HepG2 (cell line): Measurements from ENCODE around the gene WDR31. TPM values are rescaled to one million over a fixed set of nuclear protein-coding genes. Genes with fewer than 3 reads are reported as not detected.

Source experiments
- ATAC-seq: fragments of 200-7000 bp; cut with Tn5 transposase; 3 replicates; pipeline ENCODE4 v1.9.1; 2020; ENCODE audit warnings: mild to moderate bottlenecking, moderate library complexity
- BruUV-seq: library from RNA; stranded (reverse); fragments of 400-500 nt; replicated peaks from 2 replicates; lab custom pipeline; 2021; lab: Mats Ljungman, UMichigan
- CTCF ChIA-PET: fragments of 300-600 bp; formaldehyde crosslinking; extraction: SDS; loops from one replicate; lab custom pipeline; 2021; ENCODE audit warnings: low total read pairs, inconsistent platforms, low intra/inter-chr PET ratio; lab: Yijun Ruan, JAX
- POLR2A ChIA-PET: fragments of 350-600 bp; sonication (Branson Sonifier 250); formaldehyde crosslinking; loops from one replicate; lab custom pipeline; 2020; ENCODE audit warnings: antibody characterized with exemption, inconsistent platforms; lab: Yijun Ruan, JAX
- DNase-seq: peaks from one replicate; pipeline ENCODE4 v3.0.0-alpha.2; 2015; ENCODE audit warnings: low spot score
- FAIRE-seq: peaks from 3 replicates; lab custom pipeline; 2011; peaks lifted over from hg19 to GRCh38; lab: Jason Lieb, UNC
- H2AFZ ChIP-seq: one replicate; pipeline ENCODE4 v1.6.1; 2011; ENCODE audit warnings: low read length, inconsistent platforms
- H3K27ac ChIP-seq: fragments of 300-600 bp; 3 replicates; pipeline ENCODE4 v1.8.0; 2011; ENCODE audit warnings: mixed run types, mild to moderate bottlenecking, mixed read lengths, low read length, inconsistent platforms; ENCODE audit not compliant: insufficient read depth; ENCODE audit errors: extremely low read length
- H3K27me3 ChIP-seq, 2 experiments: fragments of 200-600 bp in 1 of 2; 2 replicates in 1 of 2; 3 replicates in 1 of 2; pipeline versions ENCODE4 v1.6.0 to v1.8.0; 2011; ENCODE audit warnings: low read length in 2 of 2, mild to moderate bottlenecking in 2 of 2, moderate library complexity in 2 of 2, inconsistent platforms in 1 of 2; ENCODE audit not compliant: insufficient read depth in 2 of 2, control insufficient read depth in 1 of 2
- H3K36me3 ChIP-seq, 2 experiments: fragments of 200-600 bp in 1 of 2; replicated peaks in 1 of 2; 2 replicates in 1 of 2; 3 replicates in 1 of 2; pipeline versions ENCODE4 v1.5.1 to v1.8.0; 2011; ENCODE audit warnings: low read length in 2 of 2, inconsistent platforms in 1 of 2; ENCODE audit not compliant: insufficient read depth in 2 of 2, control insufficient read depth in 1 of 2
- H3K4me1 ChIP-seq: 2 replicates; pipeline ENCODE4 v1.5.1; 2012; ENCODE audit warnings: low read length, inconsistent platforms; ENCODE audit not compliant: insufficient read depth
- H3K4me2 ChIP-seq: 2 replicates; pipeline ENCODE4 v1.6.0; 2011; ENCODE audit warnings: low read depth, low read length, inconsistent platforms
- H3K4me3 ChIP-seq, 3 experiments: fragments of 200-600 bp in 1 of 3; sonication (generic), shearing (Covaris generic) in 1 of 3; replicated peaks in 1 of 3; 2 replicates each; pipeline ENCODE4 v1.5.1; 2011 to 2016; ENCODE audit warnings: low read length in 3 of 3, inconsistent platforms in 2 of 3, low read depth in 2 of 3, mild to moderate bottlenecking in 2 of 3, control low read depth in 1 of 3, mixed read lengths in 1 of 3; ENCODE audit not compliant: insufficient read depth in 1 of 3
- H3K79me2 ChIP-seq: one replicate; pipeline ENCODE4 v1.6.1; 2011; ENCODE audit warnings: low read length, inconsistent platforms; ENCODE audit not compliant: insufficient read depth
- H3K9ac ChIP-seq: 2 replicates; pipeline ENCODE4 v1.6.0; 2011; ENCODE audit warnings: mild to moderate bottlenecking, low read depth, low read length, inconsistent platforms; ENCODE audit not compliant: insufficient read depth
- H3K9me3 ChIP-seq: 2 replicates; pipeline ENCODE4 v1.5.1; 2012; ENCODE audit warnings: mild to moderate bottlenecking, low read length
- H4K20me1 ChIP-seq: 2 replicates; pipeline ENCODE4 v1.6.0; 2011; ENCODE audit warnings: inconsistent platforms, mild to moderate bottlenecking, low read length, moderate library complexity; ENCODE audit not compliant: insufficient read depth
- ATF7-NPFF ChIP-seq: sonication (generic); formaldehyde crosslinking; IDR thresholded peaks from 2 replicates; pipeline ENCODE4 v1.8.1; 2023; ENCODE audit warnings: mild to moderate bottlenecking, low read depth, missing genetic modification reagents, moderate library complexity
- CCDC6 ChIP-seq: sonication (generic); formaldehyde crosslinking; IDR thresholded peaks from 2 replicates; pipeline ENCODE4 v1.8.1; 2022; ENCODE audit warnings: mild to moderate bottlenecking, missing genetic modification reagents, moderate library complexity
- DR1 ChIP-seq: sonication (generic); formaldehyde crosslinking; IDR thresholded peaks from 2 replicates; pipeline ENCODE4 v1.8.0; 2021; ENCODE audit warnings: mild to moderate bottlenecking, missing genetic modification reagents, inconsistent platforms
- SALL2 ChIP-seq: sonication (generic); formaldehyde crosslinking; IDR thresholded peaks from 2 replicates; pipeline ENCODE4 v1.8.1; 2023; ENCODE audit warnings: mild to moderate bottlenecking, missing genetic modification reagents, inconsistent platforms
- SRSF4 ChIP-seq: fragments of 200-400 bp; formaldehyde crosslinking; IDR thresholded peaks from one replicate; pipeline ENCODE4 v1.6.1; 2018; ENCODE audit warnings: mild to moderate bottlenecking, low read depth, low read length, moderate library complexity; ENCODE audit not compliant: poor library complexity, severe bottlenecking
- THYN1 ChIP-seq: sonication (generic); formaldehyde crosslinking; IDR thresholded peaks from 2 replicates; pipeline ENCODE4 v1.8.1; 2023; ENCODE audit warnings: low read depth, mild to moderate bottlenecking, moderate library complexity, missing genetic modification reagents, borderline replicate concordance
- ZNF142 ChIP-seq: sonication (generic); formaldehyde crosslinking; IDR thresholded peaks from 2 replicates; pipeline ENCODE4 v1.4.0; 2020; ENCODE audit warnings: missing genetic modification reagents
- ZNF232 ChIP-seq: sonication (generic); formaldehyde crosslinking; IDR thresholded peaks from 2 replicates; pipeline ENCODE4 v1.4.0; 2020; ENCODE audit warnings: missing genetic modification reagents, borderline replicate concordance
- ZNF296 ChIP-seq: sonication (generic); formaldehyde crosslinking; conservative IDR thresholded peaks from 2 replicates; pipeline ENCODE4 v1.5.0; 2020; ENCODE audit warnings: mild to moderate bottlenecking, missing genetic modification reagents
- ZNF512B ChIP-seq: sonication (generic); formaldehyde crosslinking; IDR thresholded peaks from 2 replicates; pipeline ENCODE4 v1.5.1; 2020; ENCODE audit warnings: missing genetic modification reagents, mild to moderate bottlenecking, borderline replicate concordance
- ZNF629 ChIP-seq: sonication (generic); formaldehyde crosslinking; conservative IDR thresholded peaks from 2 replicates; pipeline ENCODE4 v1.5.0; 2020; ENCODE audit warnings: missing genetic modification reagents
- ZNF746 ChIP-seq: sonication (generic); formaldehyde crosslinking; IDR thresholded peaks from 2 replicates; pipeline ENCODE4 v1.8.0; 2022; ENCODE audit warnings: mild to moderate bottlenecking, missing genetic modification reagents
- ZNF761 ChIP-seq: sonication (generic); formaldehyde crosslinking; conservative IDR thresholded peaks from 2 replicates; pipeline ENCODE4 v1.4.0; 2020; ENCODE audit warnings: mild to moderate bottlenecking, missing genetic modification reagents
- WGBS: methylation state at CpG from one replicate; pipeline ENCODE4 v1.1.6; 2017; ENCODE audit warnings: low lambda C conversion rate; 5-methylcytosine and 5-hydroxymethylcytosine counted together
- in situ Hi-C: cut with HindIII; loops from 2 replicates; pipeline ENCODE4 v1.10.0; 2017; ENCODE audit warnings: low pct_unique_long_range_greater_than_20kb; ENCODE audit not compliant: extremely low pct_ligation_motif_present
- intact Hi-C: fragments of 100-400 bp; cut with micrococcal nuclease; formaldehyde crosslinking; loops from one replicate; pipeline ENCODE4 v1.10.0; 2022; ENCODE audit not compliant: unreplicated experiment
- polyA plus RNA-seq, 8 experiments: library from polyadenylated mRNA; depleted of rRNA in 3 of 8; stranded (reverse) in 7 of 8; unstranded in 1 of 8; fragments of >200 nt; fragmentation: Illumina TruSeq in 4 of 8; extraction: Trizol in 4 of 8; gene quantifications; 2 replicates each; pipeline versions ENCODE4 v1.2.1 to v1.2.3, GENCODE V29; 2011 to 2016; ENCODE audit warnings: low read depth in 4 of 8, missing spikeins in 1 of 8, mixed read lengths in 1 of 8; ENCODE audit not compliant: insufficient read depth in 1 of 8
- total RNA-seq, 5 experiments: library from RNA; depleted of rRNA; stranded (reverse); fragments of >200 nt; fragmentation: Illumina TruSeq; extraction: Trizol; gene quantifications; 2 replicates each; pipeline ENCODE4 v1.2.3, GENCODE V29; 2016; ENCODE audit warnings: low read depth in 1 of 5

The WDR31 gene
- total and polyA plus RNA-seq, 2 of the 13 experiments (the other 11 are each of a cell fraction or from before 2014, with no cell fraction given), result 0.33 to 1.7 TPM

- DNase-seq (no peak), FAIRE-seq (no peak), ATAC-seq (no peak)
- BruUV-seq, result no TSS peak
- ChIA-PET CTCF (no interaction called here), POLR2A (interaction anchor here (1.0 to 2.9 kb wide), 3 partner anchors 8 to 73 kb away, joined by 3 to 14 read pairs (median 9); partner anchors contain the start of genes C9orf43, CDC26, POLE3 and PRPF4)
- intact Hi-C loops (loop anchor here (5.0 kb wide), 1 partner anchor 36 kb away; no protein-coding TSS in a partner anchor), in situ Hi-C loops (no loop called here)
- Histone ChIP-seq H3K9me3 (no peaks in the 10 kb centered on the region), H3K4me1 (peaks cover 52% of the 10 kb centered on the region), H3K79me2 (no peaks in the 10 kb centered on the region), H2AFZ (no peak overlapping the region), H4K20me1 (no peaks in the 10 kb centered on the region), H3K27me3 (peaks cover 0 to 32% of the 10 kb centered on the region in 2 experiments; a peak in 3 of 5 replicates), H3K9ac (no peak overlapping the region), H3K4me2 (no peak overlapping the region), H3K27ac (no peak overlapping the region), H3K4me3 (no peak overlapping the region), H3K36me3 (no peaks in the 10 kb centered on the region)
- no peak for TF ChIP-seq SRSF4
- TF ChIP-seq ZNF232, result no peak
- no peak for TF ChIP-seq ZNF761 (CRISPR knock-in tag)
- no peak for TF ChIP-seq ZNF142
- TF ChIP-seq DR1 (CRISPR knock-in tag), result no peak
- no peak for TF ChIP-seq ATF7-NPFF (CRISPR knock-in tag)
- no peak for TF ChIP-seq SALL2 (CRISPR knock-in tag)
- TF ChIP-seq THYN1 (CRISPR knock-in tag), result no peak
- no peak for TF ChIP-seq ZNF512B
- TF ChIP-seq ZNF629 (CRISPR knock-in tag), result no peak
- no peak for TF ChIP-seq CCDC6 (CRISPR knock-in tag)
- no peak for TF ChIP-seq ZNF296 (CRISPR knock-in tag)
- no peak for TF ChIP-seq ZNF746 (CRISPR knock-in tag)
- WGBS, result 59% methylated on average over 3 of the region's 3 CpGs
Measured at GRCh38 chr9:113348437-113348836, 8.4 kb upstream of the WDR31 start.
